DOHH2 (cell line): ENCODE data around the gene CTTNBP2.
"Not testable (repeated sequence)": the region's sequence is repeated elsewhere in the genome, so short reads cannot be mapped to it uniquely, and the experiment has no call there.

Source experiments
- CTCF ChIP-seq: fragments of 200-600 bp; sonication (generic); IDR thresholded peaks from one replicate; pipeline ENCODE4 v1.5.1; 2014; ENCODE audit warnings: antibody characterized with exemption, mild to moderate bottlenecking, low read depth, low read length; ENCODE audit not compliant: poor library complexity, severe bottlenecking
- EZH2phosphoT487 ChIP-seq: fragments of 200-600 bp; sonication (generic); IDR thresholded peaks from 2 replicates; pipeline ENCODE4 v1.6.1; 2017; ENCODE audit warnings: borderline replicate concordance, mild to moderate bottlenecking, antibody characterized with exemption, low read length, moderate library complexity, mixed read lengths

DNA sequence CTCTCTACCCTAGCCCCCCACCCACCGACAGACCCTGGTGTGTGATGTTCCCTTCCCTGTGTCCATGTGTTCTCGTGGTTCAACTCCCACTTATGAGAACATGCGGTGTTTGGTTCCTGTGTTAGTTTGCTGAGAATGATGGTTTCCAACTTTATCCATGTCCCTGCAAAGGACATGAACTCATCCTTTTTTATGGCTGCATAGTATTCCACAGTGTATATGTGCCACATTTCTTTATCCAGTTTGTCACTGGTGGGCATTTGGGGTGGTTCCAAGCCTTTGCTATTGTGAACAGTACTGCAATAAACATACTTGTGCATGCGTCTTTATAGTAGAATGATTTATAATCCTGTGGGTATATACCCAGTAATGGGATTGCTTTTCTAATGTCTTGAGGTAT is 165.1 kb downstream of the CTTNBP2 start:
- not testable (repeated sequence) for TF ChIP-seq CTCF, EZH2phosphoT487
